DOHH2 (cell line): Measurements from ENCODE around the gene TBCC.

Experiments used
- H3F3A ChIP-seq: fragments of 200-600 bp; sonication (generic), shearing (Covaris generic); 2 replicates; pipeline ENCODE4 v1.6.0; 2016; ENCODE audit warnings: antibody characterized with exemption, mild to moderate bottlenecking; ENCODE audit not compliant: control insufficient read depth, insufficient read depth
- H3K27ac ChIP-seq: fragments of 200-600 bp; sonication (generic); 2 replicates; pipeline ENCODE4 v1.5.1; 2014; ENCODE audit warnings: low read depth, mild to moderate bottlenecking, low read length, moderate library complexity
- H3K27me3 ChIP-seq: fragments of 200-600 bp; sonication (generic); 2 replicates; pipeline ENCODE4 v1.6.1; 2014; ENCODE audit warnings: mild to moderate bottlenecking, low read length, mixed read lengths; ENCODE audit not compliant: control insufficient read depth
- H3K36me3 ChIP-seq: fragments of 200-600 bp; sonication (generic); 2 replicates; pipeline ENCODE4 v1.6.1; 2014; ENCODE audit warnings: mild to moderate bottlenecking, low read length, moderate library complexity, mixed read lengths; ENCODE audit not compliant: control insufficient read depth
- H3K4me1 ChIP-seq: fragments of 200-600 bp; sonication (generic); 2 replicates; pipeline ENCODE4 v1.6.1; 2014; ENCODE audit warnings: mild to moderate bottlenecking, low read length, mixed read lengths; ENCODE audit not compliant: control insufficient read depth
- H3K4me2 ChIP-seq: fragments of 200-600 bp; sonication (generic); 2 replicates; pipeline ENCODE4 v1.6.0; 2014; ENCODE audit warnings: mild to moderate bottlenecking, low read length, moderate library complexity
- H3K4me3 ChIP-seq: fragments of 200-600 bp; sonication (generic); 2 replicates; pipeline ENCODE4 v1.5.1; 2014; ENCODE audit warnings: mild to moderate bottlenecking, low read length, mixed read lengths
- H3K79me2 ChIP-seq: fragments of 200-600 bp; sonication (generic); 2 replicates; pipeline ENCODE4 v1.6.1; 2014; ENCODE audit warnings: mild to moderate bottlenecking, low read length, mixed read lengths; ENCODE audit not compliant: control insufficient read depth
- H3K9me2 ChIP-seq: fragments of 200-600 bp; sonication (generic); replicated peaks from 2 replicates; pipeline ENCODE4 v1.6.1; 2014; ENCODE audit warnings: mild to moderate bottlenecking, low read length, mixed read lengths; ENCODE audit not compliant: control insufficient read depth
- H3K9me3 ChIP-seq: fragments of 200-600 bp; sonication (generic); 2 replicates; pipeline ENCODE4 v1.6.1; 2014; ENCODE audit warnings: antibody characterized with exemption, low read length, mixed read lengths; ENCODE audit not compliant: control insufficient read depth, insufficient read depth
- H4K20me1 ChIP-seq: fragments of 200-600 bp; sonication (generic); 2 replicates; pipeline ENCODE4 v1.6.0; 2014; ENCODE audit warnings: low read depth, mild to moderate bottlenecking, antibody characterized with exemption, low read length, moderate library complexity; ENCODE audit not compliant: control insufficient read depth, insufficient read depth
- EZH2phosphoT487 ChIP-seq: fragments of 200-600 bp; sonication (generic); IDR thresholded peaks from 2 replicates; pipeline ENCODE4 v1.6.1; 2017; ENCODE audit warnings: borderline replicate concordance, mild to moderate bottlenecking, antibody characterized with exemption, low read length, moderate library complexity, mixed read lengths
- TF ChIP-seq, protein P1 (sequence below): fragments of 200-600 bp; sonication (generic); IDR thresholded peaks from one replicate; pipeline ENCODE4 v1.5.1; 2014; ENCODE audit warnings: antibody characterized with exemption, mild to moderate bottlenecking, low read depth, low read length; ENCODE audit not compliant: poor library complexity, severe bottlenecking

Gene TBCC

DNA sequence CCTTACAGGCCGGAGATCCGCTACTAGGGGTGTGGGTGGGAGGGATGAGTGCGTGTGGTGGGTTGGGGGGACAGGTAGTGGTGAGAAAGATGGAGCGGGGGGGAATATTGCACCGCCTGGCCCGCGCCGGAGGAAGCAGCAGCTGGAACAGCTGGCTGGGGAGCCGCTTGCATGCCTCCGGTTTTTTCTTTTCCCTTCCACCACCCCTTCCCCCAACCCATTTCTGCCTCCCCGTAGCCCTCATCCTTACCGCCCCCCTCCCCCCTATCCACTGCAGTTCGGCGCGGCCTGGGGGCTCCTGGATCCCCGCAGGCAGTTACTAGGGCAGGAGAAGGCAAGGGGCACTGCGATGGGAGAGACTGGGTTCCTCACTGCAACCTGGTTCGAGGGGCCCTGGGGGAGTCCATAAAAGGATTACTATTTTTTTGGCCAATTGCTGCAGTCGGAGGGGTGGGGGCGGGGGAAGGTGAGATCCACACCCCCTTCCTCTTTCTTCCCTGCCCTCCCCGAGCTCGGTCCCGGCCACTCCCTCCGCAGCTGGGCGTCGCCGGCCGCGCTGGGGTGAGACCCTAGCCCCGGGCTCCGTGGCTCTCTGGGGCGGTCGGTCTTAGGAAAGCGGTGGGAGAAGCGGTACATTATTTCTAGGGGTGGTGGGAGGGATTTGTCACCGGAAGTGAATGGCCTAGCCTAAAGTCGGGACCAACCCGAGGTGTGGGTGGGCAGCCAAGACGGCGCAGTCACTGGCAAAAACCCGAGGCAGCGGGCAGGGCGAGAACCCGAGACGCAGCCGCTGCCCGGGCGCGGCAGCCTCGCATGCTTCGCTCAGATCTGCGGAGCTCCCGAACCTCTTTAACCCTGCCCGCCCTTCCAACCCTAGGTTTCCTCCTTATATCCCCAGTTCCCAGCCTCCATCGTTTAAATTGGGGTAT, 824 bp upstream of the TBCC start:
- Histone ChIP-seq H3K4me2 (peak overlapping the region; percentile 91), H4K20me1 (no peaks in the 10 kb centered on the region), H3K27me3 (no peaks in the 10 kb centered on the region), H3F3A (peaks cover 29% of the 10 kb centered on the region), H3K27ac (peak overlapping the region; percentile 92), H3K9me2 (no peaks in the 10 kb centered on the region), H3K4me1 (peaks cover 47% of the 10 kb centered on the region), H3K36me3 (peaks cover 32% of the 10 kb centered on the region), H3K4me3 (peak overlapping the region; percentile 83), H3K9me3 (no peaks in the 10 kb centered on the region), H3K79me2 (peaks cover 55% of the 10 kb centered on the region)
- no peak for TF ChIP-seq EZH2phosphoT487
- TF ChIP-seq, protein P1, sequence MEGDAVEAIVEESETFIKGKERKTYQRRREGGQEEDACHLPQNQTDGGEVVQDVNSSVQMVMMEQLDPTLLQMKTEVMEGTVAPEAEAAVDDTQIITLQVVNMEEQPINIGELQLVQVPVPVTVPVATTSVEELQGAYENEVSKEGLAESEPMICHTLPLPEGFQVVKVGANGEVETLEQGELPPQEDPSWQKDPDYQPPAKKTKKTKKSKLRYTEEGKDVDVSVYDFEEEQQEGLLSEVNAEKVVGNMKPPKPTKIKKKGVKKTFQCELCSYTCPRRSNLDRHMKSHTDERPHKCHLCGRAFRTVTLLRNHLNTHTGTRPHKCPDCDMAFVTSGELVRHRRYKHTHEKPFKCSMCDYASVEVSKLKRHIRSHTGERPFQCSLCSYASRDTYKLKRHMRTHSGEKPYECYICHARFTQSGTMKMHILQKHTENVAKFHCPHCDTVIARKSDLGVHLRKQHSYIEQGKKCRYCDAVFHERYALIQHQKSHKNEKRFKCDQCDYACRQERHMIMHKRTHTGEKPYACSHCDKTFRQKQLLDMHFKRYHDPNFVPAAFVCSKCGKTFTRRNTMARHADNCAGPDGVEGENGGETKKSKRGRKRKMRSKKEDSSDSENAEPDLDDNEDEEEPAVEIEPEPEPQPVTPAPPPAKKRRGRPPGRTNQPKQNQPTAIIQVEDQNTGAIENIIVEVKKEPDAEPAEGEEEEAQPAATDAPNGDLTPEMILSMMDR = no peak

DNA sequence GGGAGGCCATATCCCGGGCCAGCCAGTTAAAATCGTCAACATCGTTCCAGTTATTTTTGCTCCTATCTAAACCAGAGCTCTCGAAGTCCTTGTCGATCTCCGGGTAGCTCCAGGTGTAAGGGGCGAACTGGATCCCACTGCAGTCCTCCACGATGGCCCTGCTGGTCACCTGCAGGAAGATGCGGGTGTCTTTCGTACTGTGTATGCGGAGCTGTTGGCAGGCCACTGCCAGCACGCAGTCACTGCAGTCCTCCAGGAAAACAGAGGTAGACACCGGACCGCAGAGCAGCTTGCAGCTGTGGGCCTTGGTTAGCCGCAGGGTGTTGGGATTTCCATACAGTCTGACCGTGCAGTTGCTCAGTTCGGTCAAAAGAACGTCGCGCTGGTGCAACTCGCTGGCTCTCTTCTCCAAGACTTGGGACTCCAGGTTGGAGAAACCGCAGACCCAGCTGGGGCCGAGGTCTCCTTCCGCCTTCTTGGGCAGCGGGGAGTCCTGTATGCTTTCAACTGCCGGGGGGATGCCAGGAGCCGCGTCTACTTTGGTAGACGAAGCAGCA, 742 bp downstream of the TBCC start:
- no peaks in the 10 kb centered on the region for H3K9me3 ChIP-seq
- no peaks in the 10 kb centered on the region for H4K20me1 ChIP-seq
- no peaks in the 10 kb centered on the region for H3K9me2 ChIP-seq
- peak overlapping the region; percentile 80 for H3K4me2 ChIP-seq
- H3F3A ChIP-seq = peaks cover 34% of the 10 kb centered on the region
- H3K36me3 ChIP-seq = peaks cover 37% of the 10 kb centered on the region
- H3K4me3 ChIP-seq = peak overlapping the region; percentile 94
- peak overlapping the region; percentile 97 for H3K27ac ChIP-seq
- H3K79me2 ChIP-seq = peaks cover 66% of the 10 kb centered on the region
- no peak for TF ChIP-seq EZH2phosphoT487
- TF ChIP-seq, protein P1 = peak; percentile 11
- H3K27me3 ChIP-seq = no peaks in the 10 kb centered on the region
- peaks cover 60% of the 10 kb centered on the region for H3K4me1 ChIP-seq

DNA sequence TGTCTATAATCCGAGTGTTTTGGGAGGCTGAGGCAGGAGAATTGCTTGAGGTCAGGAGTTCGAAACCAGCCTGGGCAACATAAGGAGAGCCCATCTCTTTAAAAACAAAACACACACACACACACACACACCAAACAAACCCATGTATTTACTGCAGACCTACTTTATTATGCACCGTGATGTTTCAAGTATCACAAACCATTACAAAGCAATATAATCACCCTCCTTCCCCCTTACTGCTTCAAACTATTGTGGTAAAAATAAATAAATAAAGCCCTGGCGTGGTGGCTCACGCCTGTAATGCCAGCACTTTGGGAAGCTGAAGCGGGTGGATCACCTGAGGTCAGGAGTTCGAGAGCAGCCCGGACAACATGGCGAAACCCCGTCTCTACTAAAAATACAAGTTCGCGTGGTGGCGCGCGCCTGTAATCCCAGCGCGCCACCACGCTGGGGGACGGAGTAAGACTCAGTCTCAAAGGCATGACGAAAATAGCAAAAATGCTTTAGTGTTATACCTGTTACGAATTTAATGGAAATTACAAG, 1.5 kb downstream of the TBCC start:
- Histone ChIP-seq H3K27ac (peak overlapping the region; percentile 97), H3K27me3 (no peaks in the 10 kb centered on the region)

More for the DNA sequence above, 1.5 kb downstream of the TBCC start:
- TF ChIP-seq, protein P1 = peak; percentile 32
- TF ChIP-seq EZH2phosphoT487 = no peak
- Histone ChIP-seq H3K4me3 (peak overlapping the region; percentile 94), H3K4me2 (peak overlapping the region; percentile 80), H3F3A (peaks cover 34% of the 10 kb centered on the region), H3K36me3 (peaks cover 37% of the 10 kb centered on the region), H3K4me1 (peaks cover 57% of the 10 kb centered on the region), H3K9me2 (no peaks in the 10 kb centered on the region), H4K20me1 (no peaks in the 10 kb centered on the region), H3K9me3 (no peaks in the 10 kb centered on the region), H3K79me2 (peaks cover 63% of the 10 kb centered on the region)
